GM18868 (cell line): ENCODE results near the gene BMP6.

Source experiments
- ATAC-seq: cut with Tn5 transposase; IDR thresholded peaks from one replicate; pipeline ENCODE4 v1.9.1; 2021; ENCODE audit warnings: mild to moderate bottlenecking, moderate library complexity; ENCODE audit not compliant: unreplicated experiment

Gene BMP6

GRCh38 chr6:7747016-7747415, 21.1 kb downstream of the BMP6 start:
- no peak for ATAC-seq

GRCh38 chr6:7747433-7747832, 21.5 kb downstream of the BMP6 start:
- no peak for ATAC-seq

- ATAC-seq: no peak
These were observed 22.1 kb downstream of the BMP6 start for GRCh38 chr6:7747901-7748504.

- no peak for ATAC-seq
These were observed 23.6 kb downstream of the BMP6 start for GRCh38 chr6:7749478-7749877.

- no peak for ATAC-seq
These were observed 24.3 kb downstream of the BMP6 start for GRCh38 chr6:7750197-7750596.

GRCh38 chr6:7758456-7758855, 32.6 kb downstream of the BMP6 start:
- no peak for ATAC-seq

GRCh38 chr6:7759320-7759719, 33.4 kb downstream of the BMP6 start:
- no peak for ATAC-seq

- no peak for ATAC-seq
These were observed 35.2 kb downstream of the BMP6 start for GRCh38 chr6:7761051-7761450.

GRCh38 chr6:7762760-7763159, 36.9 kb downstream of the BMP6 start:
- ATAC-seq: no peak

- ATAC-seq: no peak
These were observed 38.0 kb downstream of the BMP6 start for GRCh38 chr6:7763881-7764280.

- ATAC-seq: no peak
These were observed 39.9 kb downstream of the BMP6 start for GRCh38 chr6:7765575-7766325.

GRCh38 chr6:7769702-7770101, 43.8 kb downstream of the BMP6 start:
- no peak for ATAC-seq

GRCh38 chr6:7770111-7770510, 44.2 kb downstream of the BMP6 start:
- no peak for ATAC-seq

GRCh38 chr6:7770601-7771000, 44.7 kb downstream of the BMP6 start:
- no peak for ATAC-seq

- no peak for ATAC-seq
These were observed 47.4 kb downstream of the BMP6 start for GRCh38 chr6:7773322-7773721.

GRCh38 chr6:7773914-7774313, 48.0 kb downstream of the BMP6 start:
- no peak for ATAC-seq

GRCh38 chr6:7776509-7776908, 50.6 kb downstream of the BMP6 start:
- ATAC-seq: no peak

GRCh38 chr6:7777074-7777473, 51.2 kb downstream of the BMP6 start:
- ATAC-seq: no peak

- ATAC-seq: no peak
These were observed 55.3 kb downstream of the BMP6 start for GRCh38 chr6:7781240-7781639.

GRCh38 chr6:7784248-7784647, 58.3 kb downstream of the BMP6 start:
- no peak for ATAC-seq

GRCh38 chr6:7784706-7785105, 58.8 kb downstream of the BMP6 start:
- ATAC-seq: peak; percentile 77

GRCh38 chr6:7785243-7786035, 59.5 kb downstream of the BMP6 start:
- ATAC-seq: no peak
